ENCODE data around the gene CYP4F2. TPM values are rescaled to one million over a fixed set of nuclear protein-coding genes. Genes with fewer than 3 reads are reported as not detected.
"Not testable (repeated sequence)": the region's sequence is repeated elsewhere in the genome, so short reads cannot be mapped to it uniquely, and the experiment has no call there.

CYP4F2 gene
- total and polyA plus RNA-seq, 8 donors, result 0.09 to 0.43 (median 0.30) TPM; not detected in 4

DNA sequence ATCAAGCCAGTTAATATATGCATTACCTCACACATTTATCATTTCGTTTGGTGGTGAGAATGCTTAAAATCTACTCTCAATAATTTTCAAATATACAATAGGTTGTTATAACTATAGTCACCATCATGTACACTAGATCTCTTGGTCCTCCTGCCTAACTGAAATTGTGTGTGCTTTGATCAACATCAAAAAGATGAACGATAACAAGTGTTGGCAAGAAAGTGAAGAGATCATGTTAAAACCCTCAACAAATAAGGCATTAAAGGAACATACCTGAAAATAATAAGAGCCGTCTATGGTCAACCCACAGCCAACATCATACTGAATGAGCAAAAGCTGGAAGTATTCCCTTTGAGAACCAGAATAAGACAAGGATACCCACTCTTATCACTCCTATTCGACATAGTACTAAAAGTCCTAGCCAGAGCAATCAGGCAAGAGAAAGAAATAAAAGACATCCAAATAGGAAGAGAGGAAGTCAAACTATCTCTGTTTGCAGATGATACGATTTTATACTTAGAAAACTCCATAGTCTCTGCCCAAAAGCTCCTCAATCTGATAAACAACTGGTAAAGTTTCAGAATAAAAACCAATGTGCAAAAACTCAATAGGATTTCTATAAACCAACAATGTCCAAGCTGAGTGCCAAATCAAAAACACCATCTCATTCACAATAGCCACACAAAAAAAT, 54.5 kb downstream of the CYP4F2 start:
- no peaks in the 10 kb centered on the region for H3K9me3 ChIP-seq
- no peaks in the 10 kb centered on the region for H3K4me1 ChIP-seq
- TF ChIP-seq CTCF (IDR thresholded peaks at IDR 0.05), result no peak
- ATAC-seq, result no peak
- intact Hi-C loops (cut with DNase I), result no loop called here
- H3K27me3 ChIP-seq, result no peaks in the 10 kb centered on the region
- DNase-seq, result no peak
- FAIRE-seq, result no peak
- 44 to 47% methylated on average over 5 of the region's 5 CpGs for WGBS, 2 donors
- no peak overlapping the region for H3K4me3 ChIP-seq
- no peaks in the 10 kb centered on the region for H3K36me3 ChIP-seq
- H3K27ac ChIP-seq, result no peak overlapping the region

- Histone ChIP-seq H3K9me3 (no peaks in the 10 kb centered on the region), H3K4me3 (no peak overlapping the region), H3K36me3 (no peaks in the 10 kb centered on the region), H3K27ac (no peak overlapping the region), H3K27me3 (no peaks in the 10 kb centered on the region), H3K4me1 (peaks cover 0 to 6% (median 5%) of the 10 kb centered on the region in 3 donors)
- no peak for TF ChIP-seq CTCF (IDR thresholded peaks at IDR 0.05)
- WGBS, 2 donors, result 48 to 49% methylated on average over 11 of the region's 11 CpGs
- DNase-seq (no peak), FAIRE-seq (no peak), ATAC-seq (no peak)
- intact Hi-C loops (cut with DNase I), result no loop called here
Measured at GRCh38 chr19:15841875-15842569, 55.9 kb downstream of the CYP4F2 start.

GRCh38 chr19:15840833-15841232, 57.0 kb downstream of the CYP4F2 start:
- 56 to 73% methylated on average over 2 of the region's 2 CpGs for WGBS, 2 donors
- intact Hi-C loops (cut with DNase I), result no loop called here
- Histone ChIP-seq H3K27ac (no peak overlapping the region), H3K4me1 (peaks cover 0 to 6% (median 5%) of the 10 kb centered on the region in 3 donors), H3K4me3 (no peak overlapping the region), H3K36me3 (no peaks in the 10 kb centered on the region), H3K27me3 (no peaks in the 10 kb centered on the region), H3K9me3 (no peaks in the 10 kb centered on the region)
- FAIRE-seq (no peak), DNase-seq (no peak), ATAC-seq (no peak)
- TF ChIP-seq CTCF (IDR thresholded peaks at IDR 0.05), result no peak

GRCh38 chr19:15839888-15840287, 58.0 kb downstream of the CYP4F2 start:
- H3K9me3 ChIP-seq; H3K4me1 ChIP-seq; H3K27ac ChIP-seq; H3K36me3 ChIP-seq; H3K4me3 ChIP-seq; intact Hi-C loops (cut with DNase I); FAIRE-seq; DNase-seq; ATAC-seq; H3K27me3 ChIP-seq: not testable (repeated sequence)
- WGBS, 2 donors, result 56 to 71% methylated on average over 4 of the region's 4 CpGs

- Histone ChIP-seq H3K36me3 (no peaks in the 10 kb centered on the region), H3K4me3 (no peak overlapping the region), H3K27me3 (no peaks in the 10 kb centered on the region), H3K4me1 (peaks cover 0 to 6% (median 5%) of the 10 kb centered on the region in 3 donors), H3K9me3 (no peaks in the 10 kb centered on the region), H3K27ac (peak overlapping the region in 2 of 4 donors; percentile 97 to 99)
- intact Hi-C loops (cut with DNase I), result no loop called here
- DNase-seq, result no peak
- 90 to 93% methylated on average over 3 of the region's 3 CpGs for WGBS, 2 donors
- TF ChIP-seq CTCF (IDR thresholded peaks at IDR 0.05), result no peak
- no peak for ATAC-seq
- FAIRE-seq, result no peak
Measured at GRCh38 chr19:15838351-15838750, 59.5 kb downstream of the CYP4F2 start.

Data from pancreas (tissue), 10 donors.